ENCODE results near the gene DRC3.

- TF ChIP-seq CTCF (conservative IDR thresholded peaks at IDR 0.05; ENCODE audit: low read length) (no peak), EZH2phosphoT487 (IDR thresholded peaks at IDR 0.05; ENCODE audit: borderline replicate concordance) (no peak)
These were observed 20.7 kb downstream of the DRC3 start for GRCh38 chr17:17993366-17993765.

Measured in Loucy (cell line).